Activated T-helper 2 cell treated with anti-CD3 and anti-CD28 coated beads, Interferon-gamma antibody, Interleukin-2, Interleukin-4, amounts not matched to agents 10 μg/mL and 5 μg/mL and 100 μg/mL, durations not matched to agents 14 hours and 24 hours and 36 hours (primary cell): ENCODE measurements around the gene CSDE1. TPM values are rescaled to one million over a fixed set of nuclear protein-coding genes. Genes with fewer than 3 reads are reported as not detected.
"Not testable (repeated sequence)": the region's sequence is repeated elsewhere in the genome, so short reads cannot be mapped to it uniquely, and the experiment has no call there.

Source experiments
- DNase-seq: peaks from one replicate; pipeline ENCODE4 v3.0.0; 2021; ENCODE audit warnings: low spot score
- H3K27ac Mint-ChIP-seq: one replicate; pipeline ENCODE4 v1.8.0; 2021; ENCODE audit warnings: mixed read lengths
- H3K27me3 Mint-ChIP-seq: one replicate; pipeline ENCODE4 v1.8.0; 2021; ENCODE audit warnings: low read depth, mixed read lengths
- H3K36me3 Mint-ChIP-seq: one replicate; pipeline ENCODE4 v1.8.0; 2021; ENCODE audit warnings: low read depth, mixed read lengths
- H3K4me1 Mint-ChIP-seq: one replicate; pipeline ENCODE4 v1.8.0; 2021; ENCODE audit warnings: low read depth, mixed read lengths
- H3K4me3 Mint-ChIP-seq: one replicate; pipeline ENCODE4 v1.8.0; 2021; ENCODE audit warnings: low read depth, mild to moderate bottlenecking, moderate library complexity, mixed read lengths
- H3K9me3 Mint-ChIP-seq: one replicate; pipeline ENCODE4 v1.8.0; 2021; ENCODE audit warnings: mixed read lengths
- intact Hi-C: fragments of 100-400 bp; cut with micrococcal nuclease; formaldehyde crosslinking; loops from one replicate; pipeline ENCODE4 v1.15.1; 2023
- total RNA-seq: library from RNA; stranded (reverse); gene quantifications from 2 replicates; pipeline ENCODE4 v1.2.3, GENCODE V29; 2022

The CSDE1 gene
- total RNA-seq, 1 donor from 2014 or later: 411 TPM

DNA sequence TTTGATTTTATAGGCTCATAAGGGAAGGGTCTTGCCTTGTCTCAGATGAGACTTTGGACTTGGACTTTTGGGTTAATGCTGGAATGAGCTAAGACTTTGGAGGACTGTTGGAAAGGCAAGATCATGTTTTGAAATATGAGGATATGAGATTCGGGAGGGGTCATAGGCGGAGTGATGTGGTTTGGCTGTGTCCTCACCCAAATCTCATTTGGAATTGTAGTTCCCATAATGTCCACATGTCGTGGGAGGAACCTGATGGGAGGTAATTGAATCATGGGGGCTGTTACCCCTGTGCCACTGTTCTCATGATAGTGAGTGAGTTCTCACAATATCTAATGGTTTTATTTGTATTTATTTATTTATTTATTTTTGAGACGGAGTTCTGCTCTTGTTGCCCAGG is 6.9 kb upstream of the CSDE1 start:
- no peak overlapping the region for H3K27ac Mint-ChIP-seq
- no peak for DNase-seq
- intact Hi-C loops: no loop called here
- peaks cover 6% of the 10 kb centered on the region for H3K4me1 Mint-ChIP-seq
- no peaks in the 10 kb centered on the region for H3K9me3 Mint-ChIP-seq
- H3K36me3 Mint-ChIP-seq: peaks cover 4% of the 10 kb centered on the region
- no peaks in the 10 kb centered on the region for H3K27me3 Mint-ChIP-seq
- no peak overlapping the region for H3K4me3 Mint-ChIP-seq

DNA sequence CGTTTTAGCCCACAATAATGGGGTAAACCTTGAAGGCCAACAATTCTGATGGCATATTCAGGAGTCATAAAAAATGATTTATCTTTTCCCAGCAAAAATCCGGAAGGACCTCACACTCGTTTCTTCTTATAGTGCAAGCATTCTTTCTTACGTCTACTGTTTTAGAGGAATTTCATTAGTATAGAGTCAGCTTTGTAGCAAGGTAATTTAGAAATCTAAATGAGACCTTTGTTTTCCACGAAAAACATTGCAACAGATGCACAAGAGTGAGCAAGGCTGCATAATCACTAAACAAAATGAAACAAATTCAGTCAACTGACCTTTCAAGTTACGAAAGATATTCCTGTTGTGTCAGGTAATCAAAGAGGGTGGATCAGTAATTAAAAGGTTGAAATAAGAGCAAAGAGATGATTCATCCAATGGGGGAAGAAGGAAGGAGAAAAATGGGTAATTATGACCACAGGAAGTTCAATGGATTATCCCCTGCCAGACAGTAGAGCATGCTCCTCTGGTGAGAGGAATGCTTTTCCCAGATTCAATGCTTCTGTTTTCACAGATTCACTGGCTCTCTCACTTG is 560 bp upstream of the CSDE1 start:
- H3K4me1 Mint-ChIP-seq: peaks cover 50% of the 10 kb centered on the region
- H3K27me3 Mint-ChIP-seq: no peaks in the 10 kb centered on the region

DNA sequence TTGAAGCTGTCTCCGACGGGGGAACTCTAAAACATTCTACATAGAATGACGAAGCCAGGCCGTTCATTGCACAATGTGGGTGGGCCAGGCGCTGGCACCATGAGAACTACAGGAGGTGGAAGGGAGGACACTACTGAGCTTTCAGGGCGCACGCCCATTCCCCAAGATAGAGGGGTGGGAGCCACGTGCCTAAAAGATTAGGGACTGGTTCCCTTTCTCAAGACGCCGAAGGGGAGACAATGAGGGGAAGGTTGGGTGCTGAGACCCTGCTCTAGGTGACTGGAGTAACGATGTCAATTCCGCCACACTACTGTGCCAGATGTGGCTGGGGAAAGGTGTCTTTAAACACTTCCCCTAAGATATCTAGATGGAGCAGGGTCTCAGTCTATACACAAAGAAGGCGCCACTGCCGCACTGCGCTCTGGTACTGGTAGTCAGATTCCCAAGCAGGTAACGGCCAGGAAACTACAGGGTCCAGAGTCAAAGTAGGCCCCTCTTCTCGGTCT is 782 bp downstream of the CSDE1 start:
- Mint-ChIP-seq H3K27me3 (no peaks in the 10 kb centered on the region), H3K36me3 (peaks cover 50% of the 10 kb centered on the region), H3K4me3 (peak overlapping the region; percentile 97), H3K27ac (peak overlapping the region; percentile 99), H3K4me1 (peaks cover 59% of the 10 kb centered on the region), H3K9me3 (peaks cover 8% of the 10 kb centered on the region)
- intact Hi-C loops: loop anchor here (1.0 kb wide), 6 partner anchors 11 to 945 kb away; partner anchors contain the start of genes BCAS2, DENND2C, NRAS and RSBN1
- no peak for DNase-seq

More for the DNA sequence above, 560 bp upstream of the CSDE1 start:
- peak overlapping the region; percentile 97 for H3K4me3 Mint-ChIP-seq
- DNase-seq: no peak
- H3K36me3 Mint-ChIP-seq: peaks cover 44% of the 10 kb centered on the region
- intact Hi-C loops: loop anchor here (1.0 to 2.0 kb wide), 2 partner anchors 22 to 828 kb away; partner anchors contain the start of gene SIKE1
- H3K27ac Mint-ChIP-seq: peak overlapping the region; percentile 99
- H3K9me3 Mint-ChIP-seq: peaks cover 8% of the 10 kb centered on the region

DNA sequence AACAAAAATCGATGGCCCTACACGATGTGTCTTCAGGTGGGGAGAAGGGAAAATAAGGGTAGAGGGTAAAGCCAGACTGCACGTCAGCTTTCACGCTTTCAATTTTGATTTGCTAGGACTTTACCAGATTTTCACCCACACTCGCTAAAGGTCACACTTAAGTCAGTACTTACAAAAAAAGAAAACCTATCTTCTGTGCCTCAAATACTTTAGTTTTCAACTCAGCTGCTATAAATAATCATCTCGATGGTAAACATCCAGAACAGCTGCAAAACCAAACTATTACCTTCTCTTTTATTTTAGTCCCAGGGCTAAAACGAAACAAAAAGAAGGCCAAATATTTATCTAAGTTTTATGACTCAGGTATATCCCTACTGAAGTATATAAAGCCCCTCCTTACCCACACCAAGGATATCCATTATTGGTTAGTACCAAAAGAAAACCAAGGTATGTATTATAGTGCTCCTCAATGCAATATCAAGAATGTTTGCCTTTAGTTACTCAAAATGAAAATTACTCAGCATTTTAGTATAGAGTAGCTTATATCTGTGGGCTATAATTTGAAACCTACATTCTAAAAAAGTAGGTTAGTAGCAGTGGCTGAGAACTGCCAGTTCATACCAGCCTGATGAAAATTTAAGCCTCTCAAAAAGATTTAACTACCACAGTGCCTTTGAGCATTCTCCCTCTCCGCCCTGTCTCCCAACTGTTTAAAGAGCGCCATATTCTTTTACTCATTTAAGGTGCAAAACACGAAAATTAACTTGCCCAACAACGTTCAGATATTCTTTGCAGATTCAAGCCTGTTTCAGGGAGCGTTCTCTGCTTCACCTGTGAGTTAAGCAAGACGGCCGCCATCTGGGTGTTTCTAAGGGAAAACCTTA is 1.5 kb downstream of the CSDE1 start:
- Mint-ChIP-seq H3K9me3 (peaks cover 8% of the 10 kb centered on the region), H3K4me3 (peak overlapping the region; percentile 97), H3K27me3 (no peaks in the 10 kb centered on the region), H3K4me1 (peaks cover 66% of the 10 kb centered on the region), H3K27ac (peak overlapping the region; percentile 99), H3K36me3 (peaks cover 55% of the 10 kb centered on the region)
- intact Hi-C loops: loop anchor here (1.0 kb wide), 1 partner anchor 10 kb away; no protein-coding TSS in a partner anchor
- no peak for DNase-seq

DNA sequence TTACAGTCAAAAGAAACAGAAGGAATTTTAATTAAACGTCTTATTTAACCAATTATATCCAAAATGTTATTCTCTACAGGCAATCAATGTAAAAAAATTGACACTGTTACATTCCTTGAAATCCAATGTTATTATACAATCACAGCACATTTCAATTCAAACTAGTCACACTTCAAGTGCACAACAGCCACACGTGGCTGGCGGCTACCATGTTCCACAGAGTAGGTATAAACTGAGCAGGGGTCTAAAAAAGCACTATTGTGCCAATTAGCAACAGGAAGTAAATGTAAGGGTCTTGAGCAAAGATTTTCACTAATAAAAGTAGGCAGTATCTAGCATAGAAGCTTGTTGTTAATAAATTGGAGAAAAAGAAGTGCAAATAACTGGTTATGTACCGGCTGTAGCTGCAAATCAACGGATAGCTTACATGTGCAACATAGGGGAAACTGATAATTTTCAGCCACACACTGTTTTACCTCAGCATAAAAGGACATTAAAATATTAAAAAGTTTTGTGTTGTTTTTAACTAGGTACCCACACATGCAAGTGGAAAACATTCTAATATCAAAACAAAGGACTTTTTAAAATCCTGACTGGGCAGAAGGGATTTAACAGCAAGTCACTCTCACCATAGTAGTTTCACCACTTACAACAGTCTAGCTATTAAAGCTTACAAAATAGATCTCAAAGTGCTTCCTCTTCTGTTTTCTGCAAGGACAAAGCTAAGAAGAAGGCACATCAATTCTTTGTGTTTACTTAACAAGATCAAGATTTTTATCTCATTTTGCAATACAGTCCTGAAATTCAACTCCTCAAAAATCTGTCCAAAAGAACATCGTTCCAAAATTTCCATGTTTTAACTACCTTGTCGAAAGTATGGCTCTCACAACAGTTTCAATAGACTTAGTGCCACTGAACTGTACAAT is 2.5 kb downstream of the CSDE1 start:
- intact Hi-C loops: no loop called here
- Mint-ChIP-seq H3K36me3 (peaks cover 61% of the 10 kb centered on the region), H3K4me1 (peaks cover 72% of the 10 kb centered on the region), H3K27me3 (no peaks in the 10 kb centered on the region), H3K27ac (peak overlapping the region; percentile 99), H3K9me3 (peaks cover 8% of the 10 kb centered on the region), H3K4me3 (peak overlapping the region; percentile 97)
- no peak for DNase-seq

DNA sequence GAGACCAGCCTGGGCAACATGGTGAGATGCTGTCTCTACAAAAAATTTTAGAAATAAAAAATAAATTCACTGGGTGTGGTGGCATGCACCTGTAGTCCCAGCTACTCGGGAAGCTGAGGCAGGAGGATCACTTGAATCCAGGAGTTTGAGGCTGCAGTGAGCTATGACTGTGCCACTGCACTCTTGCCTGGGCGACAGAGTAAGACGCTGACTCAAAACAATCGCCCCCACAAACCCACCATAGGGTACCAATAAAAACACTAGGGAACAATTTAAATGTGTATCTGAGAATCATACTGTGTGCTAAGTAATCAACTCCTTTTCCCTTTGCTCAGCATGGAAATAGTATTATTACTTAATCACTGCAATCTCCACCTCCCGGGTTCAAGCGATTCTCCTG is 4.1 kb downstream of the CSDE1 start:
- Mint-ChIP-seq H3K4me3 (peak overlapping the region; percentile 97), H3K36me3 (peaks cover 77% of the 10 kb centered on the region), H3K4me1 (peaks cover 76% of the 10 kb centered on the region)
- H3K27ac Mint-ChIP-seq, DNase-seq, H3K9me3 Mint-ChIP-seq, H3K27me3 Mint-ChIP-seq, intact Hi-C loops: not testable (repeated sequence)

DNA sequence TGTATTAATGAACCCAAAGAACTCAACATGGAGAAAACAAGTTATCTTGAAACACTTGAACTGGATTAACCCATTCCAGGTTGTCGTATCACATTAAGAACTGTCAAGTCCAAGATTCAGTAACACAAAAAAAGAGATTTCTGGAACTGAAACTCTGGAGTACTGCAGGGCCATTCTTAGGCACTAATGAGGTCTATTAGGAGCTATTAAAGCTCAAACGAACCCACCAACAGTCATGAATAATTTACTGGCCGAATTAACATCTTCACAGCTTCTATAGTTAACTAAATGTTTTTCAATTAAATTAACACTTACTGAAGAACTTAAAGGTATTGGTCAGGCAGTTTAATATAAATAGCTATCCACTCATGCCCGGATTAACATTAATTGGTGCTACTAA is 4.6 kb downstream of the CSDE1 start:
- H3K27me3 Mint-ChIP-seq: no peaks in the 10 kb centered on the region
- DNase-seq: no peak
- H3K9me3 Mint-ChIP-seq: peaks cover 2% of the 10 kb centered on the region
- no peak overlapping the region for H3K27ac Mint-ChIP-seq
- intact Hi-C loops: no loop called here
- H3K4me3 Mint-ChIP-seq: no peak overlapping the region
- peaks cover 76% of the 10 kb centered on the region for H3K4me1 Mint-ChIP-seq
- peaks cover 82% of the 10 kb centered on the region for H3K36me3 Mint-ChIP-seq

DNA sequence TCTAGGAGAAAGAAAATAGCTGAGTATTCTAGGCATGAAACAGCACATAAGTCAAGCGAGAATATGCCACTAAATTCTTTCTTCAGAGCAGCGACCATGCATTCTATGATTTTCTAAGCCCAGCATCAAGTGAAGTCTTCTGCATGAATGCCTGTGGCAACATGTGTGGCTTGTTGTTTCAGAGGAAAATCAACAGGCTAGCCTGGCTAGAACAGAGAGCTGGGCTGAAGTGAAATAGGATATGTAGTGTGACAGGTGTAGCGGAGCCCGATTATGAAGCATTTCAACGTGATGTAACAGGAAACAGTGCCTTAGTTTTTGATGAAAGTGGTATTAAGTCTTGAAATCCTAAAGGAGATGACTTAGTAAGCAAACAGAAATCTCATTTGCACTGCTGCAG is 7.0 kb downstream of the CSDE1 start:
- intact Hi-C loops: no loop called here
- Mint-ChIP-seq H3K27me3 (no peaks in the 10 kb centered on the region), H3K9me3 (no peaks in the 10 kb centered on the region), H3K27ac (no peak overlapping the region), H3K4me3 (no peak overlapping the region), H3K36me3 (peaks cover 81% of the 10 kb centered on the region), H3K4me1 (peaks cover 80% of the 10 kb centered on the region)
- DNase-seq: no peak

DNA sequence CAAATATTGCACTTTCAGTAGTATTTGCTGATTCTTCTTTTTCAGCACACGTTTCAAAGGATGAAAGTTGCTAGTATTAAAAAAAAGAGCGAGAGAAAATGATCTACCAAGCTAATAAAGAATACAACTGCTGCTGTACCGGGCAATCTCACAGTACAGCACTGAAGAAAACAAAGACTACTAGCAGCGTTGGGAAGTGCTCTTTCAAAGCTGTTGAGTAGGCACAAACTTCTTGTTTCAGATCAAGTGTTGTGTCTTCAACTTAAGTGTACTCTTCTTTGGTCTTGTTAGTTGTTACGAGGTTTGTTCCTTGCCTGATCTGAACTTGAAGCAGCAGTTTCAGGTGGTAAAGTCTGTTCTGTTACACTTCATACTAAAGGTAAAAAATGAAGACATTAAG is 7.9 kb downstream of the CSDE1 start:
- Mint-ChIP-seq H3K4me1 (peaks cover 80% of the 10 kb centered on the region), H3K27ac (no peak overlapping the region), H3K4me3 (no peak overlapping the region), H3K36me3 (peaks cover 81% of the 10 kb centered on the region), H3K9me3 (no peaks in the 10 kb centered on the region), H3K27me3 (no peaks in the 10 kb centered on the region)
- no peak for DNase-seq
- intact Hi-C loops: no loop called here

DNA sequence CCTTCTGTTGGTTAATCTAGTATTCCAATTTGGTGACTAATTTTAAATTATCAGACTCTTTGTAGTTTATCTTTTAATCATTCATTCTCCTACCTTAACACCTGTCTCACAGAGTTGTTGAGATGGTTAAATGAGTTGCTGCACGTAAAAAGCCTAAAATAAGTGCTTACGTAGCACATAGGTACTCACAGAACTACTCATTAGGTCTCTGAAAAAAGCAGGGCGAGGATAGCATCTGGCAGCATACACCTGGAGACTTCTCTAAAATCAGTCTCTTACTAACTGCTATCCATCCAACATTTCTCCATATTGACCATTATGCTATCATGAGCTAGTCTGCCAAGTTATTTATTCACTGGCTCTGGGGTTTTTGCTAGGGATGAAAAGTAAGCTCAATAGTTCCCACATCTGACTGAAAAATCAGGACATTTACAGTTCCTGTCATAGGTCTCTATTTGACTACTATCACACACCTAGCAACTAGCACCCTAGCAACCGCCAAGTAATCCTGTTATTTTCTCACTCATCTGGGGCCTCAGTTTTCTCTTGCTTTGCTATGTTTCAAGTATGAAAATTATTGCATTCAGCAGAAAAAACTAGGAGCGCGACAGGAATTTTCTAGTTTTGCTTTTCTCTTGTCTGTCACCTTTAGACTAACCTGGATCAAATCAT is 11.2 kb downstream of the CSDE1 start:
- peaks cover 83% of the 10 kb centered on the region for H3K36me3 Mint-ChIP-seq
- intact Hi-C loops: loop anchor here (1.0 kb wide), 1 partner anchor 10 kb away; no protein-coding TSS in a partner anchor

DNA sequence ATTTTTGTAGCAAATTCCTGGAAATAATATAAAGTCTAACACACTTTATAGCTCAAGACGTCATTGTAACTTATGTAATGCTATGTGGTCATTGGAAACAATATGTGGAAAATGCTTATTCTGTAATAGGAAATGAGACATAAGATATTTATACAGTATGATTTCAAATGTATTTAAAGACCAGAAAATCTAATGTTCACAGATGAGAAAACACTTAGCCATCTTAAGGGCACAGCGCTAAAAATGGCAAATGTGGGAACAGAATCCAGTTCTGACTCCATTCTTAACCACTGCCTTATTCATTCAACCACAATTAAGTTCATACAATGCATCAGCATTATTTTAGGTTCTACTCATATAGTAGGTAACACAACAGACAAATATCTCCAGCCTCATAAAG is 12.5 kb downstream of the CSDE1 start:
- no peak for DNase-seq
- peak overlapping the region; percentile 69 for H3K27ac Mint-ChIP-seq
- no peaks in the 10 kb centered on the region for H3K9me3 Mint-ChIP-seq
- peaks cover 82% of the 10 kb centered on the region for H3K36me3 Mint-ChIP-seq
- H3K27me3 Mint-ChIP-seq: no peaks in the 10 kb centered on the region
- H3K4me1 Mint-ChIP-seq: peaks cover 61% of the 10 kb centered on the region
- H3K4me3 Mint-ChIP-seq: no peak overlapping the region
- intact Hi-C loops: no loop called here

More for the DNA sequence above, 11.2 kb downstream of the CSDE1 start:
- H3K4me1 Mint-ChIP-seq: peaks cover 66% of the 10 kb centered on the region
- no peaks in the 10 kb centered on the region for H3K27me3 Mint-ChIP-seq
- no peak for DNase-seq
- H3K9me3 Mint-ChIP-seq: no peaks in the 10 kb centered on the region
- H3K27ac Mint-ChIP-seq: no peak overlapping the region
- H3K4me3 Mint-ChIP-seq: no peak overlapping the region
